ENCODE measurements around the gene ARPP21.

The ARPP21 gene

DNA sequence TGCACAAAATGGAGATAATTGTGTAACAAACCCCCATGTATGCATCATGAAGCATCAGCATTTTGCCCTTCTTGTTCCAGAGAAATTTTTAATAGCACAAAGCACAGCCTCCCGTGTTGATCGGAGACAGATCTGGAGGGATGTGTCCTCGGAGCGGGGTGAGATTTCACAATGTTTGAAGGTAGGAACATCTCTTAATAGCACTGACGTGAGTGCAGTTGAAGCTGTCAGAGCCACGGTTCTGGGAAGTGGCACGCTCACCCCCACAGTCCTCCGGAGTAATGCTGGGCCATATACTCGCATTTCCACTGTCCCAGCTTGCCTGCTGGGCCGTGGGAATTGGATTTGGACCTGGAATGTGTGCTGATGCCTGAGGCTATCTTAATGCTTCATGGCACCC lies 24.1 kb downstream of the ARPP21 start:
- H3K4me3 ChIP-seq (ENCODE audit: low read depth, low read length), result no peak overlapping the region
- no peak for DNase-seq (ENCODE audit: low read depth)
- TF ChIP-seq, protein P1, sequence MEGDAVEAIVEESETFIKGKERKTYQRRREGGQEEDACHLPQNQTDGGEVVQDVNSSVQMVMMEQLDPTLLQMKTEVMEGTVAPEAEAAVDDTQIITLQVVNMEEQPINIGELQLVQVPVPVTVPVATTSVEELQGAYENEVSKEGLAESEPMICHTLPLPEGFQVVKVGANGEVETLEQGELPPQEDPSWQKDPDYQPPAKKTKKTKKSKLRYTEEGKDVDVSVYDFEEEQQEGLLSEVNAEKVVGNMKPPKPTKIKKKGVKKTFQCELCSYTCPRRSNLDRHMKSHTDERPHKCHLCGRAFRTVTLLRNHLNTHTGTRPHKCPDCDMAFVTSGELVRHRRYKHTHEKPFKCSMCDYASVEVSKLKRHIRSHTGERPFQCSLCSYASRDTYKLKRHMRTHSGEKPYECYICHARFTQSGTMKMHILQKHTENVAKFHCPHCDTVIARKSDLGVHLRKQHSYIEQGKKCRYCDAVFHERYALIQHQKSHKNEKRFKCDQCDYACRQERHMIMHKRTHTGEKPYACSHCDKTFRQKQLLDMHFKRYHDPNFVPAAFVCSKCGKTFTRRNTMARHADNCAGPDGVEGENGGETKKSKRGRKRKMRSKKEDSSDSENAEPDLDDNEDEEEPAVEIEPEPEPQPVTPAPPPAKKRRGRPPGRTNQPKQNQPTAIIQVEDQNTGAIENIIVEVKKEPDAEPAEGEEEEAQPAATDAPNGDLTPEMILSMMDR (IDR thresholded peaks at IDR 0.05; ENCODE audit: low read depth, low read length, missing control alignments), result no peak

DNA sequence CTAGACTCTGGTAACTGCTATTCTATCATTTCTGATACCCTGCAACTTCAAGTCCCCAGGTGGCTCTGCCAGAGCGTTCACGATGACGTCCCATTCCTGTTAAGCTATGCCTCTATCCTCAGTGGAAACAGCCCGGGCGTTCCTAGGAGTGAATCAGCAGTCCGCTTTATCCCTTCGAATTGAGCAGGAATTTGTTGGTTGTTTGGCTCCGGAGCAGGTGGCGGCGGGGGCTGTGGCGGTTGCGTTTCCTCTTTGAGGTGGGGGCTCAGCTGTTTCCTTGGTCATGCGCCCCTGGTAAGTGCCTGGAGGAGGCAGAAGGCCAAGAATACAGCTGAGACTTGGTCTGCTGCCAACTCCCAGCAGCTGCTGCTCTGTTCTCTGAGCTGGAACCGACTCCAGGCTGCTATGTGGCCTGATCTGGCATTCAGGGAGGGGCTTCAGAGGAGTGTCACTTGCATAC lies 25.2 kb downstream of the ARPP21 start:
- no peak for DNase-seq (ENCODE audit: low read depth)
- TF ChIP-seq, protein P1 (IDR thresholded peaks at IDR 0.05; ENCODE audit: low read depth, low read length, missing control alignments), result no peak
- no peak overlapping the region for H3K4me3 ChIP-seq (ENCODE audit: low read depth, low read length)

GRCh38 chr3:35665390-35666055 lies 26.2 kb downstream of the ARPP21 start:
- no peak overlapping the region for H3K4me3 ChIP-seq (ENCODE audit: low read depth, low read length)
- TF ChIP-seq, protein P1 (IDR thresholded peaks at IDR 0.05; ENCODE audit: low read depth, low read length, missing control alignments), result no peak
- no peak for DNase-seq (ENCODE audit: low read depth)

GRCh38 chr3:35666888-35667287 lies 27.6 kb downstream of the ARPP21 start:
- H3K4me3 ChIP-seq (ENCODE audit: low read depth, low read length), result no peak overlapping the region
- no peak for DNase-seq (ENCODE audit: low read depth)
- TF ChIP-seq, protein P1 (IDR thresholded peaks at IDR 0.05; ENCODE audit: low read depth, low read length, missing control alignments), result no peak

GRCh38 chr3:35670408-35670965 lies 31.2 kb downstream of the ARPP21 start:
- TF ChIP-seq, protein P1 (IDR thresholded peaks at IDR 0.05; ENCODE audit: low read depth, low read length, missing control alignments), result no peak
- no peak overlapping the region for H3K4me3 ChIP-seq (ENCODE audit: low read depth, low read length)
- no peak for DNase-seq (ENCODE audit: low read depth)

GRCh38 chr3:35671483-35671882 lies 32.2 kb downstream of the ARPP21 start:
- H3K4me3 ChIP-seq (ENCODE audit: low read depth, low read length), result no peak overlapping the region
- TF ChIP-seq, protein P1 (IDR thresholded peaks at IDR 0.05; ENCODE audit: low read depth, low read length, missing control alignments), result no peak
- DNase-seq (ENCODE audit: low read depth), result no peak

- no peak for DNase-seq (ENCODE audit: low read depth)
- TF ChIP-seq, protein P1 (IDR thresholded peaks at IDR 0.05; ENCODE audit: low read depth, low read length, missing control alignments), result no peak
- no peak overlapping the region for H3K4me3 ChIP-seq (ENCODE audit: low read depth, low read length)
Observed at GRCh38 chr3:35673017-35673416, 33.7 kb downstream of the ARPP21 start.
